Measurements from ENCODE around the gene DNAH8.
"Not testable (repeated sequence)": the region's sequence is repeated elsewhere in the genome, so short reads cannot be mapped to it uniquely, and the experiment has no call there.

Gene DNAH8

GRCh38 chr6:38697846-38698245, 17.3 kb upstream of the DNAH8 start:
- in situ Hi-C loops (cut with HindIII; ENCODE audit: low sequenced_read_pairs) = no loop called here

GRCh38 chr6:38699702-38700101, 15.4 kb upstream of the DNAH8 start:
- in situ Hi-C loops (cut with HindIII; ENCODE audit: low sequenced_read_pairs) = not testable (repeated sequence)

GRCh38 chr6:38701551-38701950, 13.6 kb upstream of the DNAH8 start:
- in situ Hi-C loops (cut with HindIII; ENCODE audit: low sequenced_read_pairs) = no loop called here

- in situ Hi-C loops (cut with HindIII; ENCODE audit: low sequenced_read_pairs) = no loop called here
These were observed 12.3 kb upstream of the DNAH8 start, which contains the start of gene GLO1 for GRCh38 chr6:38702558-38703397. GLO1 (minus strand) TSS chr6:38703145; CDS start chr6:38703054, 91 bp downstream.

- in situ Hi-C loops (cut with HindIII; ENCODE audit: low sequenced_read_pairs) = no loop called here
These were observed 11.0 kb upstream of the DNAH8 start for GRCh38 chr6:38703949-38704590.

GRCh38 chr6:38705924-38706323, 9.2 kb upstream of the DNAH8 start:
- in situ Hi-C loops (cut with HindIII; ENCODE audit: low sequenced_read_pairs) = no loop called here

GRCh38 chr6:38708496-38708895, 6.6 kb upstream of the DNAH8 start:
- in situ Hi-C loops (cut with HindIII; ENCODE audit: low sequenced_read_pairs) = no loop called here

GRCh38 chr6:38713812-38714211, 1.3 kb upstream of the DNAH8 start:
- in situ Hi-C loops (cut with HindIII; ENCODE audit: low sequenced_read_pairs) = no loop called here

- in situ Hi-C loops (cut with HindIII; ENCODE audit: low sequenced_read_pairs) = no loop called here
These were observed 684 bp upstream of the DNAH8 start for GRCh38 chr6:38714239-38715015.

- in situ Hi-C loops (cut with HindIII; ENCODE audit: low sequenced_read_pairs) = no loop called here
These were observed 1.7 kb downstream of the DNAH8 start for GRCh38 chr6:38716825-38717224.

- in situ Hi-C loops (cut with HindIII; ENCODE audit: low sequenced_read_pairs) = no loop called here
These were observed 4.2 kb downstream of the DNAH8 start for GRCh38 chr6:38719358-38719757.

GRCh38 chr6:38720295-38720694, 5.2 kb downstream of the DNAH8 start:
- in situ Hi-C loops (cut with HindIII; ENCODE audit: low sequenced_read_pairs) = no loop called here

- in situ Hi-C loops (cut with HindIII; ENCODE audit: low sequenced_read_pairs) = no loop called here
These were observed 6.9 kb downstream of the DNAH8 start for GRCh38 chr6:38722038-38722437.

GRCh38 chr6:38722727-38723334, 7.7 kb downstream of the DNAH8 start:
- in situ Hi-C loops (cut with HindIII; ENCODE audit: low sequenced_read_pairs) = no loop called here

GRCh38 chr6:38723783-38724182, 8.7 kb downstream of the DNAH8 start:
- in situ Hi-C loops (cut with HindIII; ENCODE audit: low sequenced_read_pairs) = no loop called here

GRCh38 chr6:38724343-38724742, 9.2 kb downstream of the DNAH8 start:
- in situ Hi-C loops (cut with HindIII; ENCODE audit: low sequenced_read_pairs) = no loop called here

- in situ Hi-C loops (cut with HindIII; ENCODE audit: low sequenced_read_pairs) = no loop called here
These were observed 10.5 kb downstream of the DNAH8 start for GRCh38 chr6:38725414-38726183.

- in situ Hi-C loops (cut with HindIII; ENCODE audit: low sequenced_read_pairs) = no loop called here
These were observed 13.1 kb downstream of the DNAH8 start for GRCh38 chr6:38728203-38728602.

- in situ Hi-C loops (cut with HindIII; ENCODE audit: low sequenced_read_pairs) = no loop called here
These were observed 15.2 kb downstream of the DNAH8 start for GRCh38 chr6:38730140-38730862.

- in situ Hi-C loops (cut with HindIII; ENCODE audit: low sequenced_read_pairs) = no loop called here
These were observed 21.8 kb downstream of the DNAH8 start for GRCh38 chr6:38736951-38737350.
